ENCODE data around the gene PPP4C.

GRCh38 chr16:30079480-30079879 lies 3.7 kb downstream of the PPP4C start:
- TF ChIP-seq POLR2AphosphoS5 (IDR thresholded peaks at IDR 0.05; ENCODE audit: borderline replicate concordance, low read depth, low read length) (no peak), EZH2 (IDR thresholded peaks at IDR 0.05) (no peak)
